Neural progenitor cell (in vitro differentiated cells): Measurements from ENCODE around the gene CEP350. TPM values are rescaled to one million over a fixed set of nuclear protein-coding genes. Genes with fewer than 3 reads are reported as not detected.

Experiments used
- DNase-seq: peaks from one replicate; pipeline ENCODE4 v3.0.0-alpha.2; 2016; ENCODE audit warnings: low spot score
- H2AFZ ChIP-seq: fragments of 200-600 bp; sonication (generic); replicated peaks from 2 replicates; pipeline ENCODE4 v1.6.1; 2016; ENCODE audit warnings: antibody characterized with exemption
- H3F3A ChIP-seq: fragments of 200-600 bp; sonication (generic); 2 replicates; pipeline ENCODE4 v1.6.1; 2016; ENCODE audit warnings: antibody characterized with exemption, low read depth
- H3K27ac ChIP-seq: fragments of 200-600 bp; sonication (generic); 2 replicates; pipeline ENCODE4 v1.5.1; 2016; ENCODE audit warnings: mild to moderate bottlenecking
- H3K27me3 ChIP-seq: fragments of 200-600 bp; sonication (generic); 2 replicates; pipeline ENCODE4 v1.6.1; 2016; ENCODE audit warnings: mild to moderate bottlenecking, moderate library complexity
- H3K36me3 ChIP-seq: fragments of 200-600 bp; sonication (generic); 2 replicates; pipeline ENCODE4 v1.5.1; 2016
- H3K4me1 ChIP-seq: fragments of 200-600 bp; sonication (generic); 2 replicates; pipeline ENCODE4 v1.6.1; 2016; ENCODE audit warnings: mixed run types
- H3K4me2 ChIP-seq: fragments of 200-600 bp; sonication (generic); 2 replicates; pipeline ENCODE4 v1.6.1; 2016
- H3K4me3 ChIP-seq: fragments of 200-600 bp; sonication (generic); 2 replicates; pipeline ENCODE4 v1.5.1; 2016
- H3K79me2 ChIP-seq: fragments of 200-600 bp; sonication (generic); 2 replicates; pipeline ENCODE4 v1.6.1; 2016; ENCODE audit warnings: low read depth
- H3K9ac ChIP-seq: fragments of 200-600 bp; sonication (generic); 2 replicates; pipeline ENCODE4 v1.6.1; 2016
- H3K9me3 ChIP-seq: fragments of 200-600 bp; sonication (generic); 2 replicates; pipeline ENCODE4 v1.5.1; 2016; ENCODE audit warnings: low read depth
- H4K20me1 ChIP-seq: fragments of 200-600 bp; sonication (generic); 2 replicates; pipeline ENCODE4 v1.6.1; 2016; ENCODE audit warnings: low read depth
- H3K27ac Mint-ChIP-seq: 3 replicates; pipeline ENCODE4 v1.8.0; 2021; ENCODE audit warnings: mixed read lengths
- H3K27me3 Mint-ChIP-seq: 2 replicates; pipeline ENCODE4 v1.8.0; 2022; ENCODE audit warnings: low read depth, mild to moderate bottlenecking, inconsistent platforms, moderate library complexity, mixed read lengths; ENCODE audit not compliant: insufficient read depth
- H3K36me3 Mint-ChIP-seq: 3 replicates; pipeline ENCODE4 v1.8.0; 2021; ENCODE audit warnings: mixed read lengths
- H3K4me1 Mint-ChIP-seq: 3 replicates; pipeline ENCODE4 v1.8.0; 2021; ENCODE audit warnings: mixed read lengths
- H3K4me3 Mint-ChIP-seq: 3 replicates; pipeline ENCODE4 v1.8.0; 2021; ENCODE audit warnings: mild to moderate bottlenecking, moderate library complexity, mixed read lengths
- H3K9me3 Mint-ChIP-seq: 3 replicates; pipeline ENCODE4 v1.8.0; 2020; ENCODE audit warnings: mixed read lengths
- CTCF ChIP-seq: fragments of 200-600 bp; sonication (generic); IDR thresholded peaks from 2 replicates; pipeline ENCODE4 v1.5.1; 2017; ENCODE audit warnings: antibody characterized with exemption, mild to moderate bottlenecking
- EZH2 ChIP-seq: fragments of 200-600 bp; sonication (generic); IDR thresholded peaks from 2 replicates; pipeline ENCODE4 v1.6.1; 2017; ENCODE audit warnings: antibody characterized with exemption, mild to moderate bottlenecking, moderate library complexity
- EZH2phosphoT487 ChIP-seq: fragments of 200-600 bp; sonication (generic); IDR thresholded peaks from 2 replicates; pipeline ENCODE4 v1.6.1; 2017; ENCODE audit warnings: antibody characterized with exemption
- total RNA-seq: library from RNA; depleted of rRNA; stranded (reverse); fragments of >200 nt; gene quantifications from 2 replicates; pipeline ENCODE4 v1.2.3, GENCODE V29; 2015; ENCODE audit warnings: low replicate concordance

CEP350 gene
- total RNA-seq, 1 donor from 2014 or later: 61.2 TPM

DNA sequence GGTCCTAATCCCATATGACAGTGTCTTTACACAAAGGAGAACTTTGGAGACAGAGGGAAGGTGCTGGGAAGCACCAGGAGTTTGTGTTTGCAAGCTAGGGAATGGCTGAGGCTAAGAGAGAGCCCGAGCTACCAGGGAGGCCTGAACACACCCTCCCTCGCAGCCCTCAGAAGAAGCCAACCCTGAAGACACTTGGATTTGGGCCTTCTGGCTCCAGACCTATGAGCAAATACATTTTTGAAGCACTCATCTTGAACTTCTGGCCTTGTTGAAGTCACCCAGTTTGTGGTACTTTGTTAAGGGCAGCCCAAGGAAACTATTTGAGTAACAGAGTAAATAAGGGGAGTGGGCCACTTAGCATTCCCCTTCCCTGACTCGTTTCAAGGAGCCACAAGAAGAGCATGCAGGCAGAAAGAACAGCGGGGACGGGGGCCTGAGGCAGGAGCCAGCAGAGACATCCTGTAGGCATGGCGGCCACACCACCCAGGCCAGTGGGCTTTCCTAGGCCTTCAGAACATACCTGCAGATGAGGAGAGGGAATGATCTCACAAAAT lies 186.8 kb downstream of the CEP350 start:
- H3K9me3 Mint-ChIP-seq: peaks cover 2% of the 10 kb centered on the region
- H3K36me3 ChIP-seq: no peaks in the 10 kb centered on the region
- H3K4me1 ChIP-seq: no peaks in the 10 kb centered on the region
- no peaks in the 10 kb centered on the region for H4K20me1 ChIP-seq
- H2AFZ ChIP-seq: no peak overlapping the region
- no peak for TF ChIP-seq CTCF
- no peak for TF ChIP-seq EZH2phosphoT487
- TF ChIP-seq EZH2: no peak
- peaks cover 4% of the 10 kb centered on the region for H3K27me3 Mint-ChIP-seq
- H3K4me2 ChIP-seq: no peak overlapping the region
- peaks cover 3% of the 10 kb centered on the region for H3F3A ChIP-seq
- peaks cover 3% of the 10 kb centered on the region for H3K4me1 Mint-ChIP-seq
- no peak overlapping the region for H3K4me3 ChIP-seq
- peaks cover 7% of the 10 kb centered on the region for H3K27me3 ChIP-seq
- no peak for DNase-seq
- no peaks in the 10 kb centered on the region for H3K36me3 Mint-ChIP-seq
- no peaks in the 10 kb centered on the region for H3K9me3 ChIP-seq
- no peak overlapping the region for H3K27ac Mint-ChIP-seq
- no peak overlapping the region for H3K9ac ChIP-seq
- H3K4me3 Mint-ChIP-seq: no peak overlapping the region
- no peak overlapping the region for H3K27ac ChIP-seq
- H3K79me2 ChIP-seq: no peaks in the 10 kb centered on the region

DNA sequence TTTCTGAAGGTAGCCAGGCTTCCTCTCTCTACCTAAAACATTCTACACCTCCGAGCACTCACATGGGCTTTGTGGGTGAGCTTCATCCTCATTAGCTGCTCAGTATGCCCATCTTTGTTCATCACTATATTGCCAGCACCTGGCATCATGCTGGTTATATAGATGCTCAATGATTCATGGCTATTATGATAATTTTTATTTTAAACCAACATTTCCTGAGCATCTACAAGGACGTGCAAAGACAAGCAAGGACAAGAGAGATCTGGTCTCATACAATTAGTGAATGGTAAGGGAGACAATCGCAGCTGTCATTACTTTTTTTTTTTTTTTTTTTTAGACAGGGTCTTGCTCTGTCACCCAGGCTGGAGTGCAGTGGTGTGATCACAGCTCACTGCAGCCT lies 188.7 kb downstream of the CEP350 start:
- H3K27ac ChIP-seq: no peak overlapping the region
- DNase-seq: no peak
- Mint-ChIP-seq H3K9me3 (no peaks in the 10 kb centered on the region), H3K27me3 (peaks cover 4% of the 10 kb centered on the region), H3K4me3 (no peak overlapping the region), H3K36me3 (no peaks in the 10 kb centered on the region), H3K27ac (no peak overlapping the region), H3K4me1 (peaks cover 3% of the 10 kb centered on the region)
- H3K4me2 ChIP-seq: no peak overlapping the region
- H4K20me1 ChIP-seq: no peaks in the 10 kb centered on the region
- H3K4me3 ChIP-seq: no peak overlapping the region
- no peaks in the 10 kb centered on the region for H3K9me3 ChIP-seq
- H3K4me1 ChIP-seq: no peaks in the 10 kb centered on the region
- H3F3A ChIP-seq: peaks cover 3% of the 10 kb centered on the region
- H2AFZ ChIP-seq: no peak overlapping the region
- no peaks in the 10 kb centered on the region for H3K27me3 ChIP-seq
- no peaks in the 10 kb centered on the region for H3K79me2 ChIP-seq
- no peaks in the 10 kb centered on the region for H3K36me3 ChIP-seq
- H3K9ac ChIP-seq: no peak overlapping the region
- no peak for TF ChIP-seq EZH2phosphoT487
- TF ChIP-seq EZH2: no peak
- no peak for TF ChIP-seq CTCF

- Histone ChIP-seq H3K36me3 (no peaks in the 10 kb centered on the region), H3F3A (peaks cover 3% of the 10 kb centered on the region), H3K27ac (no peak overlapping the region), H3K4me1 (no peaks in the 10 kb centered on the region), H3K9me3 (no peaks in the 10 kb centered on the region), H3K4me2 (no peak overlapping the region), H3K9ac (no peak overlapping the region), H4K20me1 (no peaks in the 10 kb centered on the region), H3K27me3 (no peaks in the 10 kb centered on the region), H3K79me2 (no peaks in the 10 kb centered on the region), H2AFZ (no peak overlapping the region), H3K4me3 (no peak overlapping the region)
- DNase-seq: no peak
- Mint-ChIP-seq H3K4me3 (no peak overlapping the region), H3K27ac (peak overlapping the region; percentile 26), H3K27me3 (peaks cover 7% of the 10 kb centered on the region), H3K4me1 (peaks cover 3% of the 10 kb centered on the region), H3K36me3 (no peaks in the 10 kb centered on the region), H3K9me3 (no peaks in the 10 kb centered on the region)
- TF ChIP-seq CTCF: no peak
- TF ChIP-seq EZH2phosphoT487: no peak
- no peak for TF ChIP-seq EZH2
These were observed 190.2 kb downstream of the CEP350 start for GRCh38 chr1:180144659-180145357.
